Neural progenitor cell (in vitro differentiated cells): ENCODE measurements around the gene FOLH1. TPM values are rescaled to one million over a fixed set of nuclear protein-coding genes. Genes with fewer than 3 reads are reported as not detected.
"Not testable (repeated sequence)": the region's sequence is repeated elsewhere in the genome, so short reads cannot be mapped to it uniquely, and the experiment has no call there.

Experiments used
- DNase-seq: peaks from one replicate; pipeline ENCODE4 v3.0.0-alpha.2; 2016; ENCODE audit warnings: low spot score
- H2AFZ ChIP-seq: fragments of 200-600 bp; sonication (generic); replicated peaks from 2 replicates; pipeline ENCODE4 v1.6.1; 2016; ENCODE audit warnings: antibody characterized with exemption
- H3F3A ChIP-seq: fragments of 200-600 bp; sonication (generic); 2 replicates; pipeline ENCODE4 v1.6.1; 2016; ENCODE audit warnings: antibody characterized with exemption, low read depth
- H3K27ac ChIP-seq: fragments of 200-600 bp; sonication (generic); 2 replicates; pipeline ENCODE4 v1.5.1; 2016; ENCODE audit warnings: mild to moderate bottlenecking
- H3K27me3 ChIP-seq: fragments of 200-600 bp; sonication (generic); 2 replicates; pipeline ENCODE4 v1.6.1; 2016; ENCODE audit warnings: mild to moderate bottlenecking, moderate library complexity
- H3K36me3 ChIP-seq: fragments of 200-600 bp; sonication (generic); 2 replicates; pipeline ENCODE4 v1.5.1; 2016
- H3K4me1 ChIP-seq: fragments of 200-600 bp; sonication (generic); 2 replicates; pipeline ENCODE4 v1.6.1; 2016; ENCODE audit warnings: mixed run types
- H3K4me2 ChIP-seq: fragments of 200-600 bp; sonication (generic); 2 replicates; pipeline ENCODE4 v1.6.1; 2016
- H3K4me3 ChIP-seq: fragments of 200-600 bp; sonication (generic); 2 replicates; pipeline ENCODE4 v1.5.1; 2016
- H3K79me2 ChIP-seq: fragments of 200-600 bp; sonication (generic); 2 replicates; pipeline ENCODE4 v1.6.1; 2016; ENCODE audit warnings: low read depth
- H3K9ac ChIP-seq: fragments of 200-600 bp; sonication (generic); 2 replicates; pipeline ENCODE4 v1.6.1; 2016
- H3K9me3 ChIP-seq: fragments of 200-600 bp; sonication (generic); 2 replicates; pipeline ENCODE4 v1.5.1; 2016; ENCODE audit warnings: low read depth
- H4K20me1 ChIP-seq: fragments of 200-600 bp; sonication (generic); 2 replicates; pipeline ENCODE4 v1.6.1; 2016; ENCODE audit warnings: low read depth
- H3K27ac Mint-ChIP-seq: 3 replicates; pipeline ENCODE4 v1.8.0; 2021; ENCODE audit warnings: mixed read lengths
- H3K27me3 Mint-ChIP-seq: 2 replicates; pipeline ENCODE4 v1.8.0; 2022; ENCODE audit warnings: low read depth, mild to moderate bottlenecking, inconsistent platforms, moderate library complexity, mixed read lengths; ENCODE audit not compliant: insufficient read depth
- H3K36me3 Mint-ChIP-seq: 3 replicates; pipeline ENCODE4 v1.8.0; 2021; ENCODE audit warnings: mixed read lengths
- H3K4me1 Mint-ChIP-seq: 3 replicates; pipeline ENCODE4 v1.8.0; 2021; ENCODE audit warnings: mixed read lengths
- H3K4me3 Mint-ChIP-seq: 3 replicates; pipeline ENCODE4 v1.8.0; 2021; ENCODE audit warnings: mild to moderate bottlenecking, moderate library complexity, mixed read lengths
- H3K9me3 Mint-ChIP-seq: 3 replicates; pipeline ENCODE4 v1.8.0; 2020; ENCODE audit warnings: mixed read lengths
- CTCF ChIP-seq: fragments of 200-600 bp; sonication (generic); IDR thresholded peaks from 2 replicates; pipeline ENCODE4 v1.5.1; 2017; ENCODE audit warnings: antibody characterized with exemption, mild to moderate bottlenecking
- EZH2 ChIP-seq: fragments of 200-600 bp; sonication (generic); IDR thresholded peaks from 2 replicates; pipeline ENCODE4 v1.6.1; 2017; ENCODE audit warnings: antibody characterized with exemption, mild to moderate bottlenecking, moderate library complexity
- EZH2phosphoT487 ChIP-seq: fragments of 200-600 bp; sonication (generic); IDR thresholded peaks from 2 replicates; pipeline ENCODE4 v1.6.1; 2017; ENCODE audit warnings: antibody characterized with exemption
- total RNA-seq: library from RNA; depleted of rRNA; stranded (reverse); fragments of >200 nt; gene quantifications from 2 replicates; pipeline ENCODE4 v1.2.3, GENCODE V29; 2015; ENCODE audit warnings: low replicate concordance

The FOLH1 gene
- total RNA-seq, 1 donor from 2014 or later, result not detected

- H3K27ac ChIP-seq, result no peak overlapping the region
- H3K27me3 ChIP-seq, result no peaks in the 10 kb centered on the region
- TF ChIP-seq EZH2 (no peak), EZH2phosphoT487 (no peak), CTCF (no peak)
- no peak overlapping the region for H3K4me2 ChIP-seq
- no peaks in the 10 kb centered on the region for H3K4me1 Mint-ChIP-seq
- no peaks in the 10 kb centered on the region for H3K27me3 Mint-ChIP-seq
- H3K9me3 ChIP-seq, result peaks cover 7% of the 10 kb centered on the region
- no peaks in the 10 kb centered on the region for H3K4me1 ChIP-seq
- H3K36me3 Mint-ChIP-seq, result no peaks in the 10 kb centered on the region
- H3K79me2 ChIP-seq, result no peaks in the 10 kb centered on the region
- H4K20me1 ChIP-seq, result no peaks in the 10 kb centered on the region
- peaks cover 15% of the 10 kb centered on the region for H3K9me3 Mint-ChIP-seq
- H2AFZ ChIP-seq, result no peak overlapping the region
- H3K27ac Mint-ChIP-seq, result no peak overlapping the region
- H3K36me3 ChIP-seq, result no peaks in the 10 kb centered on the region
- H3K4me3 Mint-ChIP-seq, result no peak overlapping the region
- H3F3A ChIP-seq, result no peaks in the 10 kb centered on the region
- no peak overlapping the region for H3K4me3 ChIP-seq
- no peak overlapping the region for H3K9ac ChIP-seq
- no peak for DNase-seq
Measured at GRCh38 chr11:49221112-49221511, 12.7 kb upstream of the FOLH1 start.

GRCh38 chr11:49213026-49213560 lies 4.7 kb upstream of the FOLH1 start:
- H3K9me3 Mint-ChIP-seq, result peaks cover 8% of the 10 kb centered on the region
- H3F3A ChIP-seq, result no peaks in the 10 kb centered on the region
- no peak overlapping the region for H3K4me3 Mint-ChIP-seq
- H3K4me1 Mint-ChIP-seq, result no peaks in the 10 kb centered on the region
- no peak overlapping the region for H3K4me3 ChIP-seq
- no peaks in the 10 kb centered on the region for H3K36me3 ChIP-seq
- no peaks in the 10 kb centered on the region for H3K27me3 ChIP-seq
- H3K27me3 Mint-ChIP-seq, result no peaks in the 10 kb centered on the region
- no peak overlapping the region for H3K9ac ChIP-seq
- no peak overlapping the region for H3K27ac ChIP-seq
- no peak for DNase-seq
- H2AFZ ChIP-seq, result no peak overlapping the region
- peaks cover 7% of the 10 kb centered on the region for H3K9me3 ChIP-seq
- no peak overlapping the region for H3K4me2 ChIP-seq
- H3K79me2 ChIP-seq, result no peaks in the 10 kb centered on the region
- TF ChIP-seq EZH2, result no peak
- TF ChIP-seq CTCF, result no peak
- TF ChIP-seq EZH2phosphoT487, result no peak
- H3K27ac Mint-ChIP-seq, result no peak overlapping the region
- H3K36me3 Mint-ChIP-seq, result no peaks in the 10 kb centered on the region
- H3K4me1 ChIP-seq, result no peaks in the 10 kb centered on the region
- no peaks in the 10 kb centered on the region for H4K20me1 ChIP-seq

- H3K36me3 Mint-ChIP-seq, H3K9ac ChIP-seq, H3K27ac ChIP-seq, H3K4me3 Mint-ChIP-seq, H3K27ac Mint-ChIP-seq, H3K36me3 ChIP-seq, H3K9me3 ChIP-seq, H2AFZ ChIP-seq, H3K9me3 Mint-ChIP-seq, H3K4me2 ChIP-seq, H3K27me3 Mint-ChIP-seq, H3K4me1 Mint-ChIP-seq, H3F3A ChIP-seq, DNase-seq, H3K4me1 ChIP-seq, H3K27me3 ChIP-seq, H4K20me1 ChIP-seq, H3K4me3 ChIP-seq, H3K79me2 ChIP-seq: not testable (repeated sequence)
Measured at GRCh38 chr11:49206999-49207398, 1.4 kb downstream of the FOLH1 start.

GRCh38 chr11:49202287-49202976 lies 6.0 kb downstream of the FOLH1 start:
- Histone ChIP-seq H3K79me2 (no peaks in the 10 kb centered on the region), H3K9me3 (peaks cover 17% of the 10 kb centered on the region), H2AFZ (no peak overlapping the region), H3F3A (no peaks in the 10 kb centered on the region), H3K9ac (no peak overlapping the region), H3K4me1 (no peaks in the 10 kb centered on the region), H4K20me1 (no peaks in the 10 kb centered on the region), H3K27ac (no peak overlapping the region), H3K4me2 (no peak overlapping the region), H3K27me3 (no peaks in the 10 kb centered on the region), H3K4me3 (no peak overlapping the region), H3K36me3 (no peaks in the 10 kb centered on the region)
- Mint-ChIP-seq H3K9me3 (peaks cover 9% of the 10 kb centered on the region), H3K27me3 (no peaks in the 10 kb centered on the region), H3K36me3 (no peaks in the 10 kb centered on the region), H3K4me3 (no peak overlapping the region), H3K4me1 (no peaks in the 10 kb centered on the region), H3K27ac (no peak overlapping the region)
- no peak for DNase-seq
- TF ChIP-seq CTCF (no peak), EZH2phosphoT487 (no peak), EZH2 (no peak)

GRCh38 chr11:49196775-49197174 lies 11.6 kb downstream of the FOLH1 start:
- H3K4me3 ChIP-seq, H3K27ac Mint-ChIP-seq, H3K36me3 ChIP-seq: not testable (repeated sequence)

GRCh38 chr11:49196002-49196401 lies 12.4 kb downstream of the FOLH1 start:
- not testable (repeated sequence) for DNase-seq, H3K27me3 Mint-ChIP-seq, H3K79me2 ChIP-seq, H3K36me3 ChIP-seq, H3K27me3 ChIP-seq, H3K36me3 Mint-ChIP-seq, H3K27ac ChIP-seq, H3K4me3 Mint-ChIP-seq, H3K9ac ChIP-seq, H3K4me2 ChIP-seq, H3K9me3 Mint-ChIP-seq, H3K27ac Mint-ChIP-seq, H3F3A ChIP-seq, H2AFZ ChIP-seq, H3K4me1 ChIP-seq, H3K4me1 Mint-ChIP-seq, H4K20me1 ChIP-seq, H3K4me3 ChIP-seq
- peaks cover 34% of the 10 kb centered on the region for H3K9me3 ChIP-seq

More at GRCh38 chr11:49196775-49197174, 11.6 kb downstream of the FOLH1 start:
- H2AFZ ChIP-seq, H3K27ac ChIP-seq, H3F3A ChIP-seq, H3K4me1 ChIP-seq, H3K27me3 Mint-ChIP-seq, H3K36me3 Mint-ChIP-seq, DNase-seq, H4K20me1 ChIP-seq, H3K4me1 Mint-ChIP-seq, H3K27me3 ChIP-seq, H3K4me3 Mint-ChIP-seq, H3K79me2 ChIP-seq, H3K4me2 ChIP-seq, H3K9ac ChIP-seq, H3K9me3 Mint-ChIP-seq: not testable (repeated sequence)
- H3K9me3 ChIP-seq, result peaks cover 34% of the 10 kb centered on the region
